Nephron (organoid): ENCODE measurements around the gene ASIC4.

ENCODE experiments used
- H3K27ac Mint-ChIP-seq, 3 experiments: 2 replicates each; pipeline ENCODE4 v1.8.0; 2020; ENCODE audit warnings: mixed read lengths in 3 of 3, mild to moderate bottlenecking in 2 of 3, moderate library complexity in 1 of 3
- H3K27me3 Mint-ChIP-seq: 2 replicates; pipeline ENCODE4 v1.8.0; 2021; ENCODE audit warnings: low read depth, mild to moderate bottlenecking, moderate library complexity, mixed read lengths
- H3K36me3 Mint-ChIP-seq: 2 replicates; pipeline ENCODE4 v1.8.0; 2020; ENCODE audit warnings: low read depth, mixed read lengths
- H3K4me1 Mint-ChIP-seq: 2 replicates; pipeline ENCODE4 v1.8.0; 2020; ENCODE audit warnings: mixed read lengths
- H3K4me3 Mint-ChIP-seq, 3 experiments: 2 replicates each; pipeline ENCODE4 v1.8.0; 2020; ENCODE audit warnings: mild to moderate bottlenecking in 3 of 3, mixed read lengths in 3 of 3, moderate library complexity in 2 of 3
- H3K9me3 Mint-ChIP-seq: 2 replicates; pipeline ENCODE4 v1.8.0; 2020; ENCODE audit warnings: mixed read lengths
- TF ChIP-seq, protein P1 (sequence below), 3 experiments: fragments of 200-600 bp; sonication (generic); IDR thresholded peaks; one replicate each; pipeline ENCODE4 v1.5.0; 2021; ENCODE audit warnings: antibody characterized with exemption in 3 of 3; ENCODE audit not compliant: unreplicated experiment in 3 of 3

Gene ASIC4

DNA sequence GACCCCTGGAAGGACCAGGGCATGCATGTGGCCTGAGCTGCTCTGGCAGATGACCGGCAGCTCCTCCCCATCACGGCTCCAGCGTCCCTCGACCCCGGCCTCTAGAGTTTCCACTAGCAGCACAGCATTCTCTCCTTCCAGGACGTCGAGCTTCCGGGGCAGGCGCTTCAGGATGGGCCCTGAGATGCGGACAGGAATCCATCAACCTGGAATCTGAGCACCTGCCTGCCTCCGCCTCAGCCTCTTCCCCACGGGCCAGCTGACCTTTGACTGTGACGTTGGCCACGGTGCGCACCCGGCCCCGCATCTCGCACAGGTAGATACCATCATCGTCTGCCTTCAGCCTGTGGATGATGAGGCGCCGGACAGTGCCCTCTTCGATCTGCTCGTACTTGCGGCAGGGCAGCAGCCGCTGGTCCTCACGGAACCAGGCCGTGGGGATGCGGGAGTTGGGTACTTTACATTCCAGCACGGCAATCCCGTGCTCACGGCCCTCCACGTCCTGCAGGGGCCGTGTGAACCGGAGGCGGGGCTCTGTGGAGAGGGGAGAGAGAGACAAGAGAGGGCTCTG is 53.6 kb downstream of the ASIC4 start:
- Mint-ChIP-seq H3K27me3 (peaks cover 4% of the 10 kb centered on the region), H3K4me1 (peaks cover 52% of the 10 kb centered on the region), H3K4me3 (peak overlapping the region; percentile 56 to 74 (median 60)), H3K27ac (peak overlapping the region in 1 of 3 experiments; percentile 23), H3K9me3 (no peaks in the 10 kb centered on the region), H3K36me3 (peaks cover 51% of the 10 kb centered on the region)
- TF ChIP-seq, protein P1, sequence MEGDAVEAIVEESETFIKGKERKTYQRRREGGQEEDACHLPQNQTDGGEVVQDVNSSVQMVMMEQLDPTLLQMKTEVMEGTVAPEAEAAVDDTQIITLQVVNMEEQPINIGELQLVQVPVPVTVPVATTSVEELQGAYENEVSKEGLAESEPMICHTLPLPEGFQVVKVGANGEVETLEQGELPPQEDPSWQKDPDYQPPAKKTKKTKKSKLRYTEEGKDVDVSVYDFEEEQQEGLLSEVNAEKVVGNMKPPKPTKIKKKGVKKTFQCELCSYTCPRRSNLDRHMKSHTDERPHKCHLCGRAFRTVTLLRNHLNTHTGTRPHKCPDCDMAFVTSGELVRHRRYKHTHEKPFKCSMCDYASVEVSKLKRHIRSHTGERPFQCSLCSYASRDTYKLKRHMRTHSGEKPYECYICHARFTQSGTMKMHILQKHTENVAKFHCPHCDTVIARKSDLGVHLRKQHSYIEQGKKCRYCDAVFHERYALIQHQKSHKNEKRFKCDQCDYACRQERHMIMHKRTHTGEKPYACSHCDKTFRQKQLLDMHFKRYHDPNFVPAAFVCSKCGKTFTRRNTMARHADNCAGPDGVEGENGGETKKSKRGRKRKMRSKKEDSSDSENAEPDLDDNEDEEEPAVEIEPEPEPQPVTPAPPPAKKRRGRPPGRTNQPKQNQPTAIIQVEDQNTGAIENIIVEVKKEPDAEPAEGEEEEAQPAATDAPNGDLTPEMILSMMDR (IDR thresholded peaks at IDR 0.05; ENCODE audit: unreplicated experiment in 3 of 3): no peak

DNA sequence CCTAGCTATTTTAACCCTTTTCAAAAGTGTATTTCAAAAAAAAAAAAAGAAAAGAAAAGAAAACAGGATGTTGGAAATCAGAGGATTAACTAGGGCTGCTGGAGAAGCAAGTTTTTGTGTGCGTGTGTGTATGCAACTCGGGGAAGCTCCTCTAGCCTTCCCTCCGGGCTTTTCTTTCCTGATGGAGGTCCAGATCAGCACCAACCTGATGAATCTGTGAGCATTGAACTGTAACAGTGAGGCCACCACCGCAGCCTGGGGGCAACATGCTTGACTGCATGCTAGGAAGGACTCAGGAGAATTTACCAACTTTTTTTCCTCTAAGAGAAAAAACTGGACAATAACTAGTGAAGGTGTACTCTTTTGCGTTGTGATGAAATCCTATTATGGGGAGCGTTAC is 54.8 kb downstream of the ASIC4 start:
- Mint-ChIP-seq H3K27me3 (peaks cover 4% of the 10 kb centered on the region), H3K4me3 (peak overlapping the region; percentile 78 to 85 (median 85)), H3K36me3 (peaks cover 42% of the 10 kb centered on the region), H3K4me1 (peaks cover 49% of the 10 kb centered on the region), H3K27ac (peak overlapping the region; percentile 52 to 90 (median 75)), H3K9me3 (no peaks in the 10 kb centered on the region)
- TF ChIP-seq, protein P1 (IDR thresholded peaks at IDR 0.05; ENCODE audit: unreplicated experiment in 3 of 3): no peak

DNA sequence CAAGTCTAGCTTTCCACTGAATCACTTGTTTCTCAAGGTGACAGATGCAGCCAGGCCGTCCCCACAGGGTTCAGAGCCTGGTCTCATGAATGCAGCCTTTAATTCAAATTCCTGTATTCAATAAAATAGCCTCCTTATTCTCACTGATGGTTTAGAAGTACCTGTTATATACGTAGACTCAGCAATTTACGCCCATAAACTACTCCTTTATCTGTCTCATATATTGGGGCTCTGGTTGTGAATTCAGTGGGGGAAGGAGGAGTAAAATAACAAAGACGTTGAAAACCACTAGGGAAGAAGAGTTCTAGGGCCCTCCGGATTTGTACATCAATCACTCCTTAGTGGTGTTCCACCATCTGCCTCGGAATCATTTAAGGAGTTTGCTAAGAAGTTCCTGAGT is 55.4 kb downstream of the ASIC4 start:
- no peaks in the 10 kb centered on the region for H3K9me3 Mint-ChIP-seq

DNA sequence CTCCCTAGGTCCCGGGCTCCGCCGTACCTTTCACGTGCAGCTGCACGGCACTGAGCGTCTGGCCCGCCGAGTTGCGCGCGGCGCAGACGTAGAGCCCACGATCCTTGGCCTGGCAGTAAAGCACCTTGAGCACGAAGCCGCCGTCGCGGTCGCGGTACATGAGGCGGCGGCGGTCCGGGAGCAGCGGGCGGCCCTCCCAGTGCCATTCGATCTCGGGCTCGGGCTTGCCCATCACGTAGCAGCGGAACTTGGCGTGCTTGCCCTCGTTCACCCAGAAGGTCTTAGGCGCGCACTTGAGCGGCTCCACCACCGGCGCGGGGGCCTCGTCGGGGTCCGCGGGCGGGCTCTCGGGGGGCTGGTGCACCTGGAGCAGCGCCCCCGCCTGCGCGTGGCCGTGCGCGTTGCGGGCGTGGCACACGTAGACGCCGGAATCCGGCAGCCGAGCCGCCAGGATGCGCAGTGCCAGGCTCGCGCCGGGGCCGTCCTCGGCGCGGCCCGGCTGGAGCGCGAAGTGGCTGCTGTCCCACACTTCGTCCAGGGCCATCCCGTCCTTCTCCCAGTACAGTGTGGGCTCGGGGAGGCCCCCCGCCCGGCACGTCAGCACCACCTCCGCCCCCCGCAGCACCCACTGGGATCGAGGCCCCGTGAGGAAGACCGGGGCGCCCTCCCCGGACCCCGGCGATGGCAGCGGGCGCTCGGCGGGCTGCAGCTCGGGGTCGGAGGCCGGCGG is 56.1 kb downstream of the ASIC4 start:
- Mint-ChIP-seq H3K4me1 (peaks cover 46% of the 10 kb centered on the region), H3K27me3 (peaks cover 7% of the 10 kb centered on the region), H3K4me3 (peak overlapping the region; percentile 78 to 85 (median 85)), H3K9me3 (no peaks in the 10 kb centered on the region), H3K27ac (peak overlapping the region in 2 of 3 experiments; percentile 52 to 90), H3K36me3 (peaks cover 29% of the 10 kb centered on the region)
- TF ChIP-seq, protein P1 (IDR thresholded peaks at IDR 0.05; ENCODE audit: unreplicated experiment in 3 of 3): no peak

More for the DNA sequence above, 55.4 kb downstream of the ASIC4 start:
- TF ChIP-seq, protein P1 (IDR thresholded peaks at IDR 0.05; ENCODE audit: unreplicated experiment in 3 of 3): no peak
- Mint-ChIP-seq H3K27ac (peak overlapping the region; percentile 52 to 90 (median 75)), H3K4me1 (peaks cover 44% of the 10 kb centered on the region), H3K27me3 (peaks cover 4% of the 10 kb centered on the region), H3K4me3 (peak overlapping the region; percentile 78 to 85 (median 85)), H3K36me3 (peaks cover 36% of the 10 kb centered on the region)

DNA sequence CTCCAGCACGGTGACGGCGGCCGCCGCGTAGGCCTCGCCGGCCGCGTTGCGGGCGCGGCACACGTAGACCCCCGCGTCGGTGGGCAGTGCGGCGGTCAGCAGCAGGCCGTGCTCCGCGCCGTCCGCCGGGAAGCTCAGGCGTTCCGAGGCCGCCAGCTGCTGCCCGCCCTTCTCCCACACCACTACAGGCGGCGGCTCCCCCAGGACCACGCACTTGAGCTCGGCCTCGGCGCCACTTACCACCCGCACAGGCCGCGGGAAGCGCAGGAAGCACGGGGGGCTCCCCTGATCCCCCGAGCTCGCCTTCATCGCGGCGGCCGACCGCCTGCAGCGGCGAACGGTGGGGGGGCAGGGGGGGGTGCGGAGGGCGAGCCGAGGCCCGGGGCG is 56.6 kb downstream of the ASIC4 start:
- H3K4me3 Mint-ChIP-seq: peak overlapping the region; percentile 61 to 70 (median 63)
- peaks cover 7% of the 10 kb centered on the region for H3K27me3 Mint-ChIP-seq
- no peaks in the 10 kb centered on the region for H3K9me3 Mint-ChIP-seq
- TF ChIP-seq, protein P1 (IDR thresholded peaks at IDR 0.05; ENCODE audit: unreplicated experiment in 3 of 3): no peak
- peaks cover 49% of the 10 kb centered on the region for H3K4me1 Mint-ChIP-seq
- no peak overlapping the region for H3K27ac Mint-ChIP-seq
- peaks cover 26% of the 10 kb centered on the region for H3K36me3 Mint-ChIP-seq
